NCI-H446 (cell line): Measurements from ENCODE around the gene LRRIQ3.
A peak's percentile ranks its signal among the peaks of the same experiment; 100 is the strongest.

Experiments
- DNase-seq, 2 experiments: peaks; one replicate each; lab custom pipeline; 2025; lab: John Stamatoyannopoulos, UW

The LRRIQ3 gene

GRCh38 chr1:74107394-74107793, 90.6 kb downstream of the LRRIQ3 start:
- no peak for DNase-seq

- DNase-seq: no peak
Measured at GRCh38 chr1:74091371-74091770, 106.6 kb downstream of the LRRIQ3 start.

GRCh38 chr1:74083128-74083527, 114.8 kb downstream of the LRRIQ3 start:
- DNase-seq: no peak

GRCh38 chr1:74065081-74065480, 132.9 kb downstream of the LRRIQ3 start:
- no peak for DNase-seq

- DNase-seq: no peak
Measured at GRCh38 chr1:74057719-74058118, 140.3 kb downstream of the LRRIQ3 start.

- DNase-seq: no peak
Measured at GRCh38 chr1:74053407-74053806, 144.6 kb downstream of the LRRIQ3 start.

GRCh38 chr1:74050386-74050785, 147.6 kb downstream of the LRRIQ3 start:
- DNase-seq: no peak

GRCh38 chr1:74038042-74038441, 159.9 kb downstream of the LRRIQ3 start:
- no peak for DNase-seq

- DNase-seq: no peak
Measured at GRCh38 chr1:74012583-74012982, 185.4 kb downstream of the LRRIQ3 start.

- no peak for DNase-seq
Measured at GRCh38 chr1:74011736-74012135, 186.2 kb downstream of the LRRIQ3 start.

- DNase-seq: no peak
Measured at GRCh38 chr1:74010206-74010605, 187.8 kb downstream of the LRRIQ3 start.

- no peak for DNase-seq
Measured at GRCh38 chr1:74005533-74005932, 192.4 kb downstream of the LRRIQ3 start.

- DNase-seq: no peak
Measured at GRCh38 chr1:74003806-74004205, 194.2 kb downstream of the LRRIQ3 start.

- DNase-seq: peak; percentile 62 to 84
Measured at GRCh38 chr1:73998348-73998959, 199.5 kb downstream of the LRRIQ3 start.

GRCh38 chr1:73980324-73981040, 217.5 kb downstream of the LRRIQ3 start:
- no peak for DNase-seq

- DNase-seq: no peak
Measured at GRCh38 chr1:73979684-73980083, 218.3 kb downstream of the LRRIQ3 start.

GRCh38 chr1:73978964-73979363, 219.0 kb downstream of the LRRIQ3 start:
- DNase-seq: no peak
